PFSK-1 (cell line): ENCODE data around the gene SLC44A2.

Experiments
- FOXP2 ChIP-seq: optimal IDR thresholded peaks from 2 replicates; pipeline ENCODE3; 2011; ENCODE audit warnings: borderline replicate concordance, control low read depth, inconsistent platforms; ENCODE audit not compliant: insufficient read depth; ENCODE audit errors: extremely low read length, extremely low read depth
- POLR2AphosphoS5 ChIP-seq: IDR thresholded peaks from 2 replicates; pipeline ENCODE4 v1.6.1; 2012; ENCODE audit warnings: low read depth, mild to moderate bottlenecking, control low read depth, low read length, moderate library complexity
- SIN3A ChIP-seq: IDR thresholded peaks from 2 replicates; pipeline ENCODE4 v1.6.1; 2012; ENCODE audit warnings: mild to moderate bottlenecking, low read length, moderate library complexity, borderline replicate concordance; ENCODE audit not compliant: insufficient read depth
- TAF1 ChIP-seq: IDR thresholded peaks from 2 replicates; pipeline ENCODE4 v1.6.1; 2012; ENCODE audit warnings: low read length, control low read depth, borderline replicate concordance; ENCODE audit not compliant: insufficient read depth
- TF ChIP-seq, protein P1 (sequence below), 2 experiments: IDR thresholded peaks; 2 replicates each; pipeline versions ENCODE4 v1.6.1 to v1.8.0; 2011 to 2012; ENCODE audit warnings: low read depth in 2 of 2, low read length in 2 of 2, control low read depth in 1 of 2, inconsistent platforms in 1 of 2, mild to moderate bottlenecking in 1 of 2, moderate library complexity in 1 of 2; ENCODE audit not compliant: insufficient read depth in 1 of 2

DNA sequence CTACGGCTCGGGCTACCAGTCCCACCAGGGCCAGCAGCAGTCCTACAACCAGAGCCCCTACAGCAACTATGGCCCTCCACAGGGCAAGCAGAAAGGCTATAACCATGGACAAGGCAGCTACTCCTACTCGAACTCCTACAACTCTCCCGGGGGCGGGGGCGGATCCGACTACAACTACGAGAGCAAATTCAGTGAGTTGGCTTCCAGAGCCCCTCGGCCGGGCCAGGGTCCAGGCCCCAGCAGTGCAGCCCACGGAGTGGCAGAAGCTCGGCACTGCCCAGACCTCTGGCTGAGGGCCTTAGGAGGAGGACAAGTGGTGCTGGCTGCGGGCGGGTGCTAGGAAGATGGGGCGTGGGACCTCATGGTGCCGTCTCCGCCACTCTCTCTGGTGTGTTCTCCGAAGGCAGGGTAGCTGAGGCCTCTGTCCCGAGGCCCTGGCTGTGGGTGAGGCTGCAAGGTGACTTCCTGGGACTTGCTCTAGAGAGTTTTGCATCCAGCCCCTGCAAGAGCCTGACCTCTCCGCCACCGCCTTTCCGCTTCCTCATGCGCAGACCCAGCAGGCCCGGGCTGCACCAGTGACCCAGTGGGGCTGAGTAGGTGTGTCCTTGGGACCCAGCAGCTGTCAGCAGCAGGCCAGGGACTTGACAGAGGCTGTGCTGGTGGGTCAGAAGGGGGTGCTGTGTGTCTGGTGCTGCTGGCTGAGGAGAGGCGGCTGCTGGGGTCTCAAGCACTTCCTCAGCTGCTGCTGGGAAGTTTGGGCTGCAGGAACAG, 62.4 kb downstream of the SLC44A2 start:
- TF ChIP-seq TAF1, result no peak
- TF ChIP-seq, protein P1, sequence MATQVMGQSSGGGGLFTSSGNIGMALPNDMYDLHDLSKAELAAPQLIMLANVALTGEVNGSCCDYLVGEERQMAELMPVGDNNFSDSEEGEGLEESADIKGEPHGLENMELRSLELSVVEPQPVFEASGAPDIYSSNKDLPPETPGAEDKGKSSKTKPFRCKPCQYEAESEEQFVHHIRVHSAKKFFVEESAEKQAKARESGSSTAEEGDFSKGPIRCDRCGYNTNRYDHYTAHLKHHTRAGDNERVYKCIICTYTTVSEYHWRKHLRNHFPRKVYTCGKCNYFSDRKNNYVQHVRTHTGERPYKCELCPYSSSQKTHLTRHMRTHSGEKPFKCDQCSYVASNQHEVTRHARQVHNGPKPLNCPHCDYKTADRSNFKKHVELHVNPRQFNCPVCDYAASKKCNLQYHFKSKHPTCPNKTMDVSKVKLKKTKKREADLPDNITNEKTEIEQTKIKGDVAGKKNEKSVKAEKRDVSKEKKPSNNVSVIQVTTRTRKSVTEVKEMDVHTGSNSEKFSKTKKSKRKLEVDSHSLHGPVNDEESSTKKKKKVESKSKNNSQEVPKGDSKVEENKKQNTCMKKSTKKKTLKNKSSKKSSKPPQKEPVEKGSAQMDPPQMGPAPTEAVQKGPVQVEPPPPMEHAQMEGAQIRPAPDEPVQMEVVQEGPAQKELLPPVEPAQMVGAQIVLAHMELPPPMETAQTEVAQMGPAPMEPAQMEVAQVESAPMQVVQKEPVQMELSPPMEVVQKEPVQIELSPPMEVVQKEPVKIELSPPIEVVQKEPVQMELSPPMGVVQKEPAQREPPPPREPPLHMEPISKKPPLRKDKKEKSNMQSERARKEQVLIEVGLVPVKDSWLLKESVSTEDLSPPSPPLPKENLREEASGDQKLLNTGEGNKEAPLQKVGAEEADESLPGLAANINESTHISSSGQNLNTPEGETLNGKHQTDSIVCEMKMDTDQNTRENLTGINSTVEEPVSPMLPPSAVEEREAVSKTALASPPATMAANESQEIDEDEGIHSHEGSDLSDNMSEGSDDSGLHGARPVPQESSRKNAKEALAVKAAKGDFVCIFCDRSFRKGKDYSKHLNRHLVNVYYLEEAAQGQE (IDR thresholded peaks at IDR 0.05; ENCODE audit: insufficient read depth in 1 of 2, low read depth in 2 of 2, low read length in 2 of 2), result no peak
- no peak for TF ChIP-seq POLR2AphosphoS5
- TF ChIP-seq SIN3A, result no peak
- TF ChIP-seq FOXP2, result no peak
